ENCODE data around the gene PDE4D. TPM values are rescaled to one million over a fixed set of nuclear protein-coding genes. Genes with fewer than 3 reads are reported as not detected.
"Not testable (repeated sequence)": the region's sequence is repeated elsewhere in the genome, so short reads cannot be mapped to it uniquely, and the experiment has no call there.

The PDE4D gene
- total and polyA plus RNA-seq, 2 of the 4 experiments (the other 2 are of a cell fraction), result 1.4 to 7.9 TPM

DNA sequence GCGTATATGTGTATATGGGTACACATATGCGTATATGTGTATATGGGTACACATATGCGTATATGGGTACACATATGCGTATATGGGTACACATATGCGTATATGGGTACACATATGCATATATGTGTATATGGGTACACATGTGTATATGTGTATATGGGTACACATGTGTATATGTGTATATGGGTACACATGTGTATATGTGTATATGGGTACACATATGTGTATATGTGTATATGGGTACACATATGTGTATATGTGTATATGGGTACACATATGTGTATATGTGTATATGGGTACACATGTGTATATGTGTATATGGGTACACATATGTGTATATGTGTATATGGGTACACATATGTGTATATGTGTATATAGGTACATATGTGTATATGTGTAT lies 131.3 kb downstream of the PDE4D start:
- H3K36me3 ChIP-seq (ENCODE audit: control insufficient read depth, insufficient read depth, low read length); H2AFZ ChIP-seq (replicated peaks; ENCODE audit: low read length, poor library complexity); dilution Hi-C loops (cut with HindIII; ENCODE audit: low sequenced_read_pairs, unreplicated experiment); H3K23ac ChIP-seq (ENCODE audit: low read depth, low read length); BruUV-seq (replicated peaks); CTCF ChIA-PET; H3K27me3 ChIP-seq (ENCODE audit: control insufficient read depth, insufficient read depth, low read length); H2AK5ac ChIP-seq (ENCODE audit: low read depth, low read length); H3K18ac ChIP-seq (ENCODE audit: low read depth, low read length); H3K4me2 ChIP-seq (ENCODE audit: low read depth, low read length); H3K4me1 ChIP-seq (ENCODE audit: control insufficient read depth, insufficient read depth, low read length); H3K9me1 ChIP-seq (ENCODE audit: insufficient read depth, low read length); DNase-seq; H2BK15ac ChIP-seq (ENCODE audit: low read depth, low read length); POLR2A ChIA-PET (ENCODE audit: unreplicated experiment); H3K14ac ChIP-seq (replicated peaks; ENCODE audit: low read depth, low read length); H3K27ac ChIP-seq (ENCODE audit: insufficient read depth, low read length); H4K91ac ChIP-seq (ENCODE audit: insufficient read depth, low read depth, low read length); H2AK9ac ChIP-seq (replicated peaks; ENCODE audit: low read depth, low read length, poor library complexity); intact Hi-C loops (cut with micrococcal nuclease); H3K56ac ChIP-seq (ENCODE audit: extremely low read depth, insufficient read depth, low read length); H4K8ac ChIP-seq (ENCODE audit: low read depth in 2 of 2, low read length in 2 of 2); in situ Hi-C loops (cut with MboI; ENCODE audit: low sequenced_read_pairs); H3K9ac ChIP-seq (ENCODE audit: low read depth, low read length); H3K79me1 ChIP-seq (ENCODE audit: low read depth in 1 of 2, low read length in 2 of 2); H4K5ac ChIP-seq (ENCODE audit: low read depth, low read length); H3K4me3 ChIP-seq (ENCODE audit: insufficient read depth, low read depth, low read length); H2BK20ac ChIP-seq (ENCODE audit: low read depth, low read length); H3K9me3 ChIP-seq (ENCODE audit: control insufficient read depth, insufficient read depth, low read length); H2BK120ac ChIP-seq (ENCODE audit: low read depth, low read length); ATAC-seq (ENCODE audit: low read depth); H3K4ac ChIP-seq (ENCODE audit: low read depth, low read length); H2BK5ac ChIP-seq (ENCODE audit: low read depth, low read length, poor library complexity, severe bottlenecking); H4K20me1 ChIP-seq (ENCODE audit: insufficient read depth, low read length): not testable (repeated sequence)
- WGBS, 2 experiments (ENCODE audit: extremely low coverage in 2 of 2, insufficient read length in 1 of 2), result 100% methylated on average over 2 of the region's 5 CpGs; no CpG with 5 or more reads in 1 of the 2 experiments

Data from IMR-90 (cell line).